ENCODE results near the gene FADS1. TPM values are rescaled to one million over a fixed set of nuclear protein-coding genes. Genes with fewer than 3 reads are reported as not detected.

Gene FADS1
- total and polyA plus RNA-seq, 2 experiments from 2014 or later = 74.9 to 119 TPM

DNA sequence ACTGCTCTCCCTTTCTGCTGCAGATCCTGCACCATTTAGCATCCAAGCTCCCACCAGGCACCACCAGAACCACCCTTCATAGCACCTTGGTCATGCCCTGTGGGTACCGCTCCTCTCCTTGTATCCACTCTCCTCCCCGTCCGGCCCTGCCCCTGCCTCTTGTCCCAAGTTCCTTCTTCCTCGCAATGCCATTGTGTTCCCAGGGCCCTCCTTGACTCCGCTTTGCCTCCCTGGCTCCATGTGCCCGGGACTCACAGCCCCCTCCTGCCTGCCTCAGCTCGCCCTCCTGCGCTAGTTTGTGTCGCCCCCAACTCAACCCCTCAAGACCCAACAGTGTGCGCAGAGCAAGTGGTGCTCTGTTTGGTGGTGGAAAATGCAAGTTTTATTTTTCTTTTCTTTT lies 22.1 kb upstream of the FADS1 start:
- ATAC-seq (no peak), DNase-seq (ENCODE audit: low spot score) (no peak)
- Mint-ChIP-seq H3K4me1 (peaks cover 25% of the 10 kb centered on the region), H3K36me3 (ENCODE audit: low read depth) (peaks cover 80% of the 10 kb centered on the region), H3K27ac (no peak overlapping the region; the same call in 1 of the 2 replicates), H3K9me3 (no peaks in the 10 kb centered on the region), H3K27me3 (ENCODE audit: insufficient read depth, low read depth, poor library complexity) (peaks cover 12% of the 10 kb centered on the region), H3K4me3 (no peak overlapping the region)
- Histone ChIP-seq H3K9me2 (ENCODE audit: insufficient read depth) (no peaks in the 10 kb centered on the region), H3K4me2 (no peak overlapping the region), H3K79me2 (replicated peaks; ENCODE audit: insufficient read depth) (peaks cover 59% of the 10 kb centered on the region), H3K4me1 (ENCODE audit: insufficient read depth) (peaks cover 20% of the 10 kb centered on the region), H3K27ac (ENCODE audit: low read depth) (no peak overlapping the region), H3K4me3 (no peak overlapping the region), H2AFZ (no peak overlapping the region), H3F3A (replicated peaks; ENCODE audit: low read depth) (peaks cover 30% of the 10 kb centered on the region), H3K36me3 (ENCODE audit: insufficient read depth) (peaks cover 54% of the 10 kb centered on the region), H3K27me3 (ENCODE audit: insufficient read depth) (no peaks in the 10 kb centered on the region), H4K20me1 (replicated peaks; ENCODE audit: insufficient read depth) (peaks cover 47% of the 10 kb centered on the region)
- TF ChIP-seq POLR2AphosphoS5 (IDR thresholded peaks at IDR 0.05; ENCODE audit: low read depth) (no peak), ZNF331 (CRISPR knock-in tag; IDR thresholded peaks at IDR 0.05; ENCODE audit: low read depth) (no peak), CREB1 (CRISPR knock-in tag; IDR thresholded peaks at IDR 0.05; ENCODE audit: low read depth) (no peak), ZNF114 (CRISPR knock-in tag; IDR thresholded peaks at IDR 0.05) (no peak), NANOG (IDR thresholded peaks at IDR 0.05; ENCODE audit: borderline replicate concordance) (no peak), JUNB (IDR thresholded peaks at IDR 0.05; ENCODE audit: unreplicated experiment) (no peak), EZH2phosphoT487 (IDR thresholded peaks at IDR 0.05; ENCODE audit: unreplicated experiment) (no peak), STAT1 (IDR thresholded peaks at IDR 0.05; ENCODE audit: unreplicated experiment) (no peak), EZH2 (IDR thresholded peaks at IDR 0.05; ENCODE audit: low read depth, unreplicated experiment) (no peak)
- TF ChIP-seq, protein P1, sequence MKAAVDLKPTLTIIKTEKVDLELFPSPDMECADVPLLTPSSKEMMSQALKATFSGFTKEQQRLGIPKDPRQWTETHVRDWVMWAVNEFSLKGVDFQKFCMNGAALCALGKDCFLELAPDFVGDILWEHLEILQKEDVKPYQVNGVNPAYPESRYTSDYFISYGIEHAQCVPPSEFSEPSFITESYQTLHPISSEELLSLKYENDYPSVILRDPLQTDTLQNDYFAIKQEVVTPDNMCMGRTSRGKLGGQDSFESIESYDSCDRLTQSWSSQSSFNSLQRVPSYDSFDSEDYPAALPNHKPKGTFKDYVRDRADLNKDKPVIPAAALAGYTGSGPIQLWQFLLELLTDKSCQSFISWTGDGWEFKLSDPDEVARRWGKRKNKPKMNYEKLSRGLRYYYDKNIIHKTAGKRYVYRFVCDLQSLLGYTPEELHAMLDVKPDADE (IDR thresholded peaks at IDR 0.05) = no peak
- TF ChIP-seq, protein P2, sequence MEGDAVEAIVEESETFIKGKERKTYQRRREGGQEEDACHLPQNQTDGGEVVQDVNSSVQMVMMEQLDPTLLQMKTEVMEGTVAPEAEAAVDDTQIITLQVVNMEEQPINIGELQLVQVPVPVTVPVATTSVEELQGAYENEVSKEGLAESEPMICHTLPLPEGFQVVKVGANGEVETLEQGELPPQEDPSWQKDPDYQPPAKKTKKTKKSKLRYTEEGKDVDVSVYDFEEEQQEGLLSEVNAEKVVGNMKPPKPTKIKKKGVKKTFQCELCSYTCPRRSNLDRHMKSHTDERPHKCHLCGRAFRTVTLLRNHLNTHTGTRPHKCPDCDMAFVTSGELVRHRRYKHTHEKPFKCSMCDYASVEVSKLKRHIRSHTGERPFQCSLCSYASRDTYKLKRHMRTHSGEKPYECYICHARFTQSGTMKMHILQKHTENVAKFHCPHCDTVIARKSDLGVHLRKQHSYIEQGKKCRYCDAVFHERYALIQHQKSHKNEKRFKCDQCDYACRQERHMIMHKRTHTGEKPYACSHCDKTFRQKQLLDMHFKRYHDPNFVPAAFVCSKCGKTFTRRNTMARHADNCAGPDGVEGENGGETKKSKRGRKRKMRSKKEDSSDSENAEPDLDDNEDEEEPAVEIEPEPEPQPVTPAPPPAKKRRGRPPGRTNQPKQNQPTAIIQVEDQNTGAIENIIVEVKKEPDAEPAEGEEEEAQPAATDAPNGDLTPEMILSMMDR (conservative IDR thresholded peaks at IDR 0.05; ENCODE audit: low read depth in 2 of 2) = no peak
- TF ChIP-seq, protein P3, sequence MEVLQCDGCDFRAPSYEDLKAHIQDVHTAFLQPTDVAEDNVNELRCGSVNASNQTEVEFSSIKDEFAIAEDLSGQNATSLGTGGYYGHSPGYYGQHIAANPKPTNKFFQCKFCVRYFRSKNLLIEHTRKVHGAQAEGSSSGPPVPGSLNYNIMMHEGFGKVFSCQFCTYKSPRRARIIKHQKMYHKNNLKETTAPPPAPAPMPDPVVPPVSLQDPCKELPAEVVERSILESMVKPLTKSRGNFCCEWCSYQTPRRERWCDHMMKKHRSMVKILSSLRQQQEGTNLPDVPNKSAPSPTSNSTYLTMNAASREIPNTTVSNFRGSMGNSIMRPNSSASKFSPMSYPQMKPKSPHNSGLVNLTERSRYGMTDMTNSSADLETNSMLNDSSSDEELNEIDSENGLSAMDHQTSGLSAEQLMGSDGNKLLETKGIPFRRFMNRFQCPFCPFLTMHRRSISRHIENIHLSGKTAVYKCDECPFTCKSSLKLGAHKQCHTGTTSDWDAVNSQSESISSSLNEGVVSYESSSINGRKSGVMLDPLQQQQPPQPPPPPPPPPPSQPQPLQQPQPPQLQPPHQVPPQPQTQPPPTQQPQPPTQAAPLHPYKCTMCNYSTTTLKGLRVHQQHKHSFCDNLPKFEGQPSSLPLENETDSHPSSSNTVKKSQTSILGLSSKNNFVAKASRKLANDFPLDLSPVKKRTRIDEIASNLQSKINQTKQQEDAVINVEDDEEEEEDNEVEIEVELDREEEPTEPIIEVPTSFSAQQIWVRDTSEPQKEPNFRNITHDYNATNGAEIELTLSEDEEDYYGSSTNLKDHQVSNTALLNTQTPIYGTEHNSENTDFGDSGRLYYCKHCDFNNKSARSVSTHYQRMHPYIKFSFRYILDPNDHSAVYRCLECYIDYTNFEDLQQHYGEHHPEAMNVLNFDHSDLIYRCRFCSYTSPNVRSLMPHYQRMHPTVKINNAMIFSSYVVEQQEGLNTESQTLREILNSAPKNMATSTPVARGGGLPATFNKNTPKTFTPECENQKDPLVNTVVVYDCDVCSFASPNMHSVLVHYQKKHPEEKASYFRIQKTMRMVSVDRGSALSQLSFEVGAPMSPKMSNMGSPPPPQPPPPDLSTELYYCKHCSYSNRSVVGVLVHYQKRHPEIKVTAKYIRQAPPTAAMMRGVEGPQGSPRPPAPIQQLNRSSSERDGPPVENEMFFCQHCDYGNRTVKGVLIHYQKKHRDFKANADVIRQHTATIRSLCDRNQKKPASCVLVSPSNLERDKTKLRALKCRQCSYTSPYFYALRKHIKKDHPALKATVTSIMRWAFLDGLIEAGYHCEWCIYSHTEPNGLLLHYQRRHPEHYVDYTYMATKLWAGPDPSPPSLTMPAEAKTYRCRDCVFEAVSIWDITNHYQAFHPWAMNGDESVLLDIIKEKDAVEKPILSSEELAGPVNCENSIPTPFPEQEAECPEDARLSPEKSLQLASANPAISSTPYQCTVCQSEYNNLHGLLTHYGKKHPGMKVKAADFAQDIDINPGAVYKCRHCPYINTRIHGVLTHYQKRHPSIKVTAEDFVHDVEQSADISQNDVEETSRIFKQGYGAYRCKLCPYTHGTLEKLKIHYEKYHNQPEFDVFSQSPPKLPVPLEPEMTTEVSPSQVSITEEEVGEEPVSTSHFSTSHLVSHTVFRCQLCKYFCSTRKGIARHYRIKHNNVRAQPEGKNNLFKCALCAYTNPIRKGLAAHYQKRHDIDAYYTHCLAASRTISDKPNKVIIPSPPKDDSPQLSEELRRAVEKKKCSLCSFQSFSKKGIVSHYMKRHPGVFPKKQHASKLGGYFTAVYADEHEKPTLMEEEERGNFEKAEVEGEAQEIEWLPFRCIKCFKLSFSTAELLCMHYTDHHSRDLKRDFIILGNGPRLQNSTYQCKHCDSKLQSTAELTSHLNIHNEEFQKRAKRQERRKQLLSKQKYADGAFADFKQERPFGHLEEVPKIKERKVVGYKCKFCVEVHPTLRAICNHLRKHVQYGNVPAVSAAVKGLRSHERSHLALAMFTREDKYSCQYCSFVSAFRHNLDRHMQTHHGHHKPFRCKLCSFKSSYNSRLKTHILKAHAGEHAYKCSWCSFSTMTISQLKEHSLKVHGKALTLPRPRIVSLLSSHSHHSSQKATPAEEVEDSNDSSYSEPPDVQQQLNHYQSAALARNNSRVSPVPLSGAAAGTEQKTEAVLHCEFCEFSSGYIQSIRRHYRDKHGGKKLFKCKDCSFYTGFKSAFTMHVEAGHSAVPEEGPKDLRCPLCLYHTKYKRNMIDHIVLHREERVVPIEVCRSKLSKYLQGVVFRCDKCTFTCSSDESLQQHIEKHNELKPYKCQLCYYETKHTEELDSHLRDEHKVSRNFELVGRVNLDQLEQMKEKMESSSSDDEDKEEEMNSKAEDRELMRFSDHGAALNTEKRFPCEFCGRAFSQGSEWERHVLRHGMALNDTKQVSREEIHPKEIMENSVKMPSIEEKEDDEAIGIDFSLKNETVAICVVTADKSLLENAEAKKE (CRISPR knock-in tag; IDR thresholded peaks at IDR 0.05) = no peak
- TF ChIP-seq, protein P4, sequence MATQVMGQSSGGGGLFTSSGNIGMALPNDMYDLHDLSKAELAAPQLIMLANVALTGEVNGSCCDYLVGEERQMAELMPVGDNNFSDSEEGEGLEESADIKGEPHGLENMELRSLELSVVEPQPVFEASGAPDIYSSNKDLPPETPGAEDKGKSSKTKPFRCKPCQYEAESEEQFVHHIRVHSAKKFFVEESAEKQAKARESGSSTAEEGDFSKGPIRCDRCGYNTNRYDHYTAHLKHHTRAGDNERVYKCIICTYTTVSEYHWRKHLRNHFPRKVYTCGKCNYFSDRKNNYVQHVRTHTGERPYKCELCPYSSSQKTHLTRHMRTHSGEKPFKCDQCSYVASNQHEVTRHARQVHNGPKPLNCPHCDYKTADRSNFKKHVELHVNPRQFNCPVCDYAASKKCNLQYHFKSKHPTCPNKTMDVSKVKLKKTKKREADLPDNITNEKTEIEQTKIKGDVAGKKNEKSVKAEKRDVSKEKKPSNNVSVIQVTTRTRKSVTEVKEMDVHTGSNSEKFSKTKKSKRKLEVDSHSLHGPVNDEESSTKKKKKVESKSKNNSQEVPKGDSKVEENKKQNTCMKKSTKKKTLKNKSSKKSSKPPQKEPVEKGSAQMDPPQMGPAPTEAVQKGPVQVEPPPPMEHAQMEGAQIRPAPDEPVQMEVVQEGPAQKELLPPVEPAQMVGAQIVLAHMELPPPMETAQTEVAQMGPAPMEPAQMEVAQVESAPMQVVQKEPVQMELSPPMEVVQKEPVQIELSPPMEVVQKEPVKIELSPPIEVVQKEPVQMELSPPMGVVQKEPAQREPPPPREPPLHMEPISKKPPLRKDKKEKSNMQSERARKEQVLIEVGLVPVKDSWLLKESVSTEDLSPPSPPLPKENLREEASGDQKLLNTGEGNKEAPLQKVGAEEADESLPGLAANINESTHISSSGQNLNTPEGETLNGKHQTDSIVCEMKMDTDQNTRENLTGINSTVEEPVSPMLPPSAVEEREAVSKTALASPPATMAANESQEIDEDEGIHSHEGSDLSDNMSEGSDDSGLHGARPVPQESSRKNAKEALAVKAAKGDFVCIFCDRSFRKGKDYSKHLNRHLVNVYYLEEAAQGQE (IDR thresholded peaks at IDR 0.05; ENCODE audit: unreplicated experiment) = no peak
